Measurements from ENCODE around the gene ZNF292.
"Not testable (repeated sequence)": the region's sequence is repeated elsewhere in the genome, so short reads cannot be mapped to it uniquely, and the experiment has no call there.

The ZNF292 gene

DNA sequence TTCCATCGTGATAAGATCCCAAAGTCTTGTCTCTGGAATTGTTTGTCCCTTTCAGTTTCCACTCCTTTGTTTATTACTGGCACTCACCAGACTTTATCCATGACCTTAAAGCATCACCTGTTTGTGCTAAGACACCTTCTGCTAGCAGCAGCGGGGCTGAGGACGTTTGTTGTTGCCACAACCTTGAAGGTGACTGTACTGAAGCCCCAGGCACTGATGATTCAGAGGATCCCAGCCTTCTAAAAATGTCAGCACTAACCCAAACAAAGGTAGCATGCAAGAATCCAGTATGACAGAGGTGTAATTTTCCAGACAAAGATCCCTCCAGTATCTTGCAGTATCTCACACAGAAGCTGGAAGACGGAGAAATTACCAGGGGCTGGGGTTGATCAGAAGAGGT, 138.2 kb downstream of the ZNF292 start:
- TF ChIP-seq CTCF (IDR thresholded peaks at IDR 0.05): no peak
- Mint-ChIP-seq H3K4me1 (no peaks in the 10 kb centered on the region), H3K36me3 (ENCODE audit: low read depth) (no peaks in the 10 kb centered on the region), H3K9me3 (no peaks in the 10 kb centered on the region), H3K27ac (no peak overlapping the region), H3K27me3 (ENCODE audit: low read depth, poor library complexity) (peaks cover 25% of the 10 kb centered on the region), H3K4me3 (no peak overlapping the region)
- no peak for DNase-seq

- Mint-ChIP-seq H3K4me1 (no peaks in the 10 kb centered on the region), H3K36me3 (ENCODE audit: low read depth) (no peaks in the 10 kb centered on the region), H3K27me3 (ENCODE audit: low read depth, poor library complexity) (peaks cover 28% of the 10 kb centered on the region), H3K9me3 (peaks cover 20% of the 10 kb centered on the region), H3K27ac (no peak overlapping the region), H3K4me3 (no peak overlapping the region)
- DNase-seq: no peak
- no peak for TF ChIP-seq CTCF (IDR thresholded peaks at IDR 0.05)
These were observed 141.8 kb downstream of the ZNF292 start for GRCh38 chr6:87297119-87297518.

- Mint-ChIP-seq H3K27me3 (ENCODE audit: low read depth, poor library complexity) (peaks cover 18% of the 10 kb centered on the region), H3K9me3 (peaks cover 42% of the 10 kb centered on the region)
- H3K4me1 Mint-ChIP-seq; DNase-seq; H3K36me3 Mint-ChIP-seq (ENCODE audit: low read depth); H3K4me3 Mint-ChIP-seq; H3K27ac Mint-ChIP-seq: not testable (repeated sequence)
These were observed 145.9 kb downstream of the ZNF292 start for GRCh38 chr6:87301277-87301676.

GRCh38 chr6:87308970-87309369, 153.6 kb downstream of the ZNF292 start:
- Mint-ChIP-seq H3K4me1 (no peaks in the 10 kb centered on the region), H3K27ac (no peak overlapping the region), H3K4me3 (no peak overlapping the region), H3K27me3 (ENCODE audit: low read depth, poor library complexity) (peaks cover 20% of the 10 kb centered on the region), H3K9me3 (peaks cover 14% of the 10 kb centered on the region), H3K36me3 (ENCODE audit: low read depth) (no peaks in the 10 kb centered on the region)
- no peak for DNase-seq
- no peak for TF ChIP-seq CTCF (IDR thresholded peaks at IDR 0.05)

DNA sequence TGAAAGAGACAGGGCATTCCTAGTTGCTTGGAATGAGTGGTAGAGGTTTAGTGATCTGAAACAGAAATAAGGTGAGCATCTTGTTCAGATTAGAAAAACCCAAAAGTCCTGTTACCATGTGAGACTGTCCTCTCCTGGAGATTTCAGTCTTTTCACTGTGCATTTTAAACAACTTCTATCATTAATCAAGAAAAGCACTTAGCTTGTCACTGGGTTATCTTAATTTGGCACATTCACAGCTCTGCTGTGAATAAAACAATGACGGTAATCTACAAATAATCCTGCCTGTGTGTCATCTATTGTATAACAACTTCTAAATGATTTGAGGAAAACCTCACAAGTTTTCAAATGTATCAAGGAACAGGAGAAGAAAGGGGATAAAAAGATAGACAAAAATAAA, 157.5 kb downstream of the ZNF292 start:
- no peak for TF ChIP-seq CTCF (IDR thresholded peaks at IDR 0.05)
- H3K4me1 Mint-ChIP-seq: no peaks in the 10 kb centered on the region
- no peak for DNase-seq
- no peak overlapping the region for H3K27ac Mint-ChIP-seq
- no peak overlapping the region for H3K4me3 Mint-ChIP-seq
- no peaks in the 10 kb centered on the region for H3K9me3 Mint-ChIP-seq
- peaks cover 33% of the 10 kb centered on the region for H3K27me3 Mint-ChIP-seq (ENCODE audit: low read depth, poor library complexity)
- H3K36me3 Mint-ChIP-seq (ENCODE audit: low read depth): no peaks in the 10 kb centered on the region

All from nephron progenitor cell (in vitro differentiated cells).